GM13976 (cell line): ENCODE measurements around the gene FAM118B.

Source experiments
- DNase-seq: peaks from one replicate; pipeline ENCODE4 v3.0.0; 2012; ENCODE audit warnings: low spot score
- in situ Hi-C: fragments of 300-500 bp; cut with MboI; formaldehyde crosslinking; loops from one replicate; pipeline ENCODE4 v1.12.0; 2022; ENCODE audit warnings: low sequenced_read_pairs, mixed read lengths, inconsistent platforms; ENCODE audit not compliant: unreplicated experiment
- TF ChIP-seq, protein P1 (sequence below): IDR thresholded peaks from 2 replicates; pipeline ENCODE4 v1.5.1; 2012; ENCODE audit warnings: borderline replicate concordance, mild to moderate bottlenecking; ENCODE audit not compliant: insufficient read depth; ENCODE audit errors: extremely low read depth, missing control alignments, control extremely low read depth

FAM118B gene

DNA sequence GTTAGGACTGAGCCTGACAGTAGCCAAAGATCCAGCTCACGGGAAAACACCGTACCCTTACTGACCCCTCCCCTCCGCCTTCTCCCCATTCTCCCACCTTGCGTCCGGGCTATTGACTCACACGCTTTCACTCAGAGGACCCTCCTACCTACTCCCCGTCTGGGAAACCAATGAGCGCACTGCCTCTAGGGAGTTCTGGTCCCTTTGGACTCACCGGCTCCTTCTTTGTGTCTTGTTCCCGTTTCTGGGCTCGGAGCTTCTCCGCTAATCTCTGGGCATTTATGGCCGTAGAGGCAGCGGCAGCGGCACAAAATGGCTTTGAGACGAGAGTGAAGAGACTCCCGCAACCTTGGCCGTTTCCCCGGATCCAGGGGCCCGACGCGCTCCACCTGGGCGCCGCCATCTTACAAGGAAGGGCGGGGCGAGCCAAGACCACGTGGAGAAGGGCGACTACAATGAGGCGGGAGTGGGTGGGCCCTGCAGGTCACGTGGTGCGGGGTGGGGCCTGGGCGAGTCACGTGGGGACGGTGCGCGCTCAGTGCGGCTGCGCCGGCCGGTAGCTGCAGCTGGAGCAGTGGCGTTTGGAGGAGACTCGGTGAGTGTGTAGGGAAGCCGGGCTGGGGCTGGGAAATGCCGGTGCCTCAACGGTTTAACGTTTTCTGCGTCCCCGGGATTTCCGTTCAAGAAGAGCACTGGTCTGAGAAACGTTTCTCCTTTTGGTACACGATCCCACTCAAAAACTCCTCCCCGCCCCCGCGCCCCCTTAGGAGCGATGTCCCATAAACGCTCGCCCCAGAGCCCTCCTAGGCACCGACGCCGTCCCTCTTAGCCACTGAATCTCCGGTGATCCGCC is at the start of gene FAM118B, which contains the start of gene RPUSD4:
FAM118B (plus strand) TSS at position 547 of the 853 bp plus-strand sequence. CDS start 23,220 bp downstream, outside the sequence.
RPUSD4 (minus strand) TSS at position 415 of the 853 bp plus-strand sequence; CDS start at position 403, 12 bp downstream.
- in situ Hi-C loops = no loop called here
- TF ChIP-seq, protein P1, sequence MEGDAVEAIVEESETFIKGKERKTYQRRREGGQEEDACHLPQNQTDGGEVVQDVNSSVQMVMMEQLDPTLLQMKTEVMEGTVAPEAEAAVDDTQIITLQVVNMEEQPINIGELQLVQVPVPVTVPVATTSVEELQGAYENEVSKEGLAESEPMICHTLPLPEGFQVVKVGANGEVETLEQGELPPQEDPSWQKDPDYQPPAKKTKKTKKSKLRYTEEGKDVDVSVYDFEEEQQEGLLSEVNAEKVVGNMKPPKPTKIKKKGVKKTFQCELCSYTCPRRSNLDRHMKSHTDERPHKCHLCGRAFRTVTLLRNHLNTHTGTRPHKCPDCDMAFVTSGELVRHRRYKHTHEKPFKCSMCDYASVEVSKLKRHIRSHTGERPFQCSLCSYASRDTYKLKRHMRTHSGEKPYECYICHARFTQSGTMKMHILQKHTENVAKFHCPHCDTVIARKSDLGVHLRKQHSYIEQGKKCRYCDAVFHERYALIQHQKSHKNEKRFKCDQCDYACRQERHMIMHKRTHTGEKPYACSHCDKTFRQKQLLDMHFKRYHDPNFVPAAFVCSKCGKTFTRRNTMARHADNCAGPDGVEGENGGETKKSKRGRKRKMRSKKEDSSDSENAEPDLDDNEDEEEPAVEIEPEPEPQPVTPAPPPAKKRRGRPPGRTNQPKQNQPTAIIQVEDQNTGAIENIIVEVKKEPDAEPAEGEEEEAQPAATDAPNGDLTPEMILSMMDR = no peak

DNA sequence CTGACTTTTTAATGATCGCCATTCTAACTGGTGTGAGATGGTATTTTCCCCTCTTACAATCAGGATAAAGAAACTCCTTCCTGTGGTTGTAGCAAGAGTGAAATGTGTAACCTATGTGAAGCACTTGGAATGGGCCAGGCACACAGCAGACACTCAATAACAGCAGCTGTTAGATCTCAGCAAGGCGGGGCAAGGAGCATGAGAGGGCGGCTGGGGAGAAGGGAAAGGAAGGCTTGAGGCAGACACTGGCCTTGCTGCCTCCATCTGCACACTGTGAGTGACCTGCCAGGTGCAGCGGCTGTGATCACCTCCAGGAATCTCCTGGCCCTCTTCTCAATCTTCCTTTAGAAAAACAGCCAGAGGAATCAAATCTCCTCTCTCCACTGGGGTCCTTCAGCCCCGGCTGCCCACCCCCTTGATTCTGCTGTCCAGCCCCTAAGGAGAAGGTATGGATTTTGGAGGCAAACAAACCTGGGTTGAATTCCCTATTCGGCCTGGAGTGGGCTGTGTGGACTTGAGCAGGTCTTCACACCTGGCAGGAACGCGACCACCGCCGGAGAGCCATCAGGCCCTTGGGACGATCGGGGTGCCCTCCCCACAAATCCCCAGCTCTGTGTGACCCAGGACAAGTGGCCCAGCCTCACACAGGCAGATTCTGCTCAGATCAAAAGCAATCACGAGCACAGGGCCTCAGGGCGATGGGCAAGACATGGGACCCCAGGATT is 49.1 kb upstream of the FAM118B start:
- DNase-seq = no peak
- TF ChIP-seq, protein P1 = no peak
- in situ Hi-C loops = no loop called here

More for the DNA sequence above, at the start of gene FAM118B, which contains the start of gene RPUSD4:
- DNase-seq = peak; percentile 99

DNA sequence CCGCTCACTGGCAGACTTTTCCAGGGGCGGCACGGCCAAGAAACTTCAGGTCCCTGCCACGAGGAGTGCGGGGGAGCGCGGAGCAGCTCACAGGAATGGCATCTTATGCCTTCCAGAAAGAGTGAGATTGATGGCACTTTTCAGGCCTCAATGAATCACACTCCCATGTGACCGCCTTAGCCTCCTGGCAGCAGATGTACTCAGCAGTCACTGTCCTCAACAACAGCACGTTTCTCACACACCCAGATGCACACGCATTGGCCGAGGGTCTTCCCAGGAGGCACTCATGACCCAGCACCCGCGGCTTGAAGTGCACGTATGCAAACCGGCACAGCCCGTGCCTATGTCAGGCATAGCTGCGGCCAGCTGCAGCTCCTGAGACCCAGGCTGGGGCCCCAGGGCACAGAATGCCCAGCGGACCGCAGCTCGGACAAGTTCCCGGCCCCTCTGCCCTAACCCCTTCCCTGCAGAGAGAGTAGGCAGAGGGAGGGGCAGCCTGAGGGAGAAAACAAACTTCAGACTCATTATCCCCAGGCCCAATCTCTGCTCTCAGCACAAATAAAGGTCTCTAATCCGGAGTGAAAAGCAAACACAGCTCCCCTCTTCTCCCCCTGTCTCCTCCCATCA is 48.4 kb upstream of the FAM118B start:
- no peak for DNase-seq
- TF ChIP-seq, protein P1 = no peak
- in situ Hi-C loops = no loop called here

DNA sequence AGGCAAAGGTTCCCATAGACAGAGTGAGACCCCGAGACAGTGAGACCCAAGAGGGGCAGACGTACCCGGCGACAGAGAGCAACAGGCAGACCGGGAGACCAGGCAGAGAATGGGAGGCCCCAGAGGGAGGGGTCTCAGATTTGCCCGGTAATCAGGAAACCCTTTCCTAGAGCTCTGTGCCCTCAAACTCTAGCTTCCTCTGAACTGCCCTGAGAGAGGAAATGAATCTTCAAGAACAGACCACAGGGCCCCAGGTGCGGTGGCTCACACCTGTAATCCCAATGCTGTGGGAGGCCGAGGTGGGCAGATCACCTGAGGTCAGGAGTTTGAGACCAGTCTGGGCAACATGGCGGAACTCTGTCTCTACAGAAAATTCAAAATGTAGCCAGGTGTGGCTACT is 47.8 kb upstream of the FAM118B start:
- TF ChIP-seq, protein P1 = no peak
- no peak for DNase-seq
- in situ Hi-C loops = no loop called here

DNA sequence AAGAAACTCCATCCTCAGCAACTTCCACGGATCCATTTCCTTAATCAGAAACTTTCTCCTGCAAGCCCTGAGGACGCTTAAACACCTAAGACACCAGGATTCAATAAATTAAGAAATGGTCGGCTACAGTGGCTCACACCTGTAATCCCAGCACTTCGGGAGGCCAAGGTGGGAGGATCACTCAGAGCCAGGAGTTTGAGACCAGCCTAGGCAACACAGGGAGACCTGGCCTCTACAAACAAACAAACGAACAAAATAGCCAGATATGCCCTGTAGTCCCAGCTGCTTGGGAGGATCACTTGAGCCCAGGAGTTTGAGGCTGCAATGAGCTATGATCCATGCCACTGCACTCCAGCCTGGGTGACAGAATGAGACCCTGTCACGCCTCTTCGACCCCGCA is 46.8 kb upstream of the FAM118B start:
- in situ Hi-C loops = no loop called here
- no peak for DNase-seq
- TF ChIP-seq, protein P1 = no peak

DNA sequence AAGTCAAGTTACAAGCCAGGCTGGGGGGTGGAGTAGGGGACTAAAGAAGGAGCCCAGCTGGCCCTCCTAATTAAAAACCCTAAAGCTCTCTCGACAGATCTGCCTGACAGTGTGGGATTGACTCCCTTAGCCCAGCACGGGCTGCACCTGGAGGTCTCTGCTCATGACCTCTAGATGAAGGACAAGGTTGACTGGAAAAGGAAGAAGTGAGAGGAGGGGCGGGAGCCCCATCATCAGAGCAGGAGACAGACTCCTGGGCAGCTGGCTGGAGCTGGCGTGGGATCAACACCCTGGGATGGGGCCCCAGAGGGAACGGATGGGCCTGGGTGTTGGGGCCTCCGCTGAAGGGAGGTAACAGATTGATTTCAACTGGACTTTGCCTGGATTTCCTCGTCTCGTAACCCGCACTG is 46.3 kb upstream of the FAM118B start:
- in situ Hi-C loops = no loop called here
- TF ChIP-seq, protein P1 = no peak
- DNase-seq = no peak
